ENCODE results near the gene INSL6.

GRCh38 chr9:5146241-5146640 lies 39.2 kb downstream of the INSL6 start:
- TF ChIP-seq POLR2AphosphoS5 (IDR thresholded peaks at IDR 0.05; ENCODE audit: low read depth, low read length) = no peak
- TF ChIP-seq TCF12 (IDR thresholded peaks at IDR 0.05) = no peak
- TF ChIP-seq TAF1 (IDR thresholded peaks at IDR 0.05; ENCODE audit: borderline replicate concordance, low read depth, low read length) = no peak
- TF ChIP-seq FOXJ3 (CRISPR knock-in tag; IDR thresholded peaks at IDR 0.05) = no peak
- no peak for TF ChIP-seq CTCF (IDR thresholded peaks at IDR 0.05)
- TF ChIP-seq MAX (IDR thresholded peaks at IDR 0.05; ENCODE audit: low read depth) = no peak
- TF ChIP-seq EP300 (IDR thresholded peaks at IDR 0.05; ENCODE audit: borderline replicate concordance in 1 of 2, low read depth in 1 of 2, low read length in 1 of 2) = no peak
- TF ChIP-seq MXI1 (IDR thresholded peaks at IDR 0.05; ENCODE audit: low read depth, low read length) = no peak
- no peak for TF ChIP-seq USF2 (IDR thresholded peaks at IDR 0.05; ENCODE audit: borderline replicate concordance, low read depth, low read length)
- TF ChIP-seq NFIC (IDR thresholded peaks at IDR 0.05; ENCODE audit: borderline replicate concordance) = no peak
- no peak for TF ChIP-seq RFX5 (IDR thresholded peaks at IDR 0.05; ENCODE audit: low read length)
- no peak for TF ChIP-seq USF1 (IDR thresholded peaks at IDR 0.05; ENCODE audit: borderline replicate concordance, low read depth)
- no peak for TF ChIP-seq JUND (IDR thresholded peaks at IDR 0.05)
